KBM-7 (cell line): ENCODE results near the gene TMEM217.
"Not testable (repeated sequence)": the region's sequence is repeated elsewhere in the genome, so short reads cannot be mapped to it uniquely, and the experiment has no call there.

Source experiments
- DNase-seq: peaks from one replicate; pipeline ENCODE4 v3.0.0-alpha.2; 2015
- in situ Hi-C: fragments of 300-500 bp; cut with MboI; formaldehyde crosslinking; loops from 2 replicates; pipeline ENCODE4 v1.14.3; 2020; ENCODE audit warnings: low sequenced_read_pairs, low pct_unique_long_range_greater_than_20kb, mixed read lengths

TMEM217 gene

DNA sequence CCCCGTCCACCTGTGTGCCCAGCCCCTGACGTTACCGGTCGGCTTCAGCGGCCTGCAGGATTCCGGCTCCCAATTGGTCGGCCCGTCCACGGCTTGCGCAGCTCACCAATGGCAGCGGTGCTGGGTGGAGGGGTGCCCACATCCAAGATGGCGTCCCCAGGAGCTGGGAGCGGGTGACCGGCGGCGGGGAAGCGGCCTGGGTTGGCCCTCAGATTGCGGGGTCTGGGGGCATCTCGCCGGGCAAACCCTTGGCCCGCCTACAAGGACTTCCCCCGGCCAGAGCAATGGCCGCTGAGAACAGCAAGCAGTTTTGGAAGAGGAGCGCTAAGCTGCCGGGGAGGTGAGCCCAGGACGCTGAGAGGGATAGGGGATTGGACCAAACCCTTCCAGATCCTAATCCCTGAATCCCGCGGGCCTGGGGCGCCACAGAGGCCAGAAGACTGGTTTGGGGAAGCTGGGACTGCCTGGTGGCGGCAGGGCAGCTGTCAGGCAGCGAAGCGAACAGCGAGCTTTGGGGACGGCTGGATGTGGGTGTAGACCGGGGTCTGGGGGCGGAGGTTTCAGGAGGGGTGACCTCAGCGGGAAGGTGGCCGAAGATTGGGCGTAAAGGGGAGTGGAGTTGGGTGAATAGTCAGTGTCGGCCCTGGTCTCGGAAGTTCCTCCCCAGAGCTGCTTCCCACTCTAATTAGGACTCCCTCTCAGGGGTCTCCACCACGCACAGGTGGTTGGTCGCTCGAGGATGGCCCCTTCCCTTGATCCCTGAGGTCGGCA lies at the start of gene TMEM217, which contains the start of gene TBC1D22B:
Gene TMEM217 (minus strand): TSS at position 511 of the 771 bp plus-strand sequence. CDS start 39,114 bp downstream, outside the sequence.
Gene TBC1D22B (plus strand): TSS at position 139 of the 771 bp plus-strand sequence. CDS start 146 bp downstream, at position 285.
- in situ Hi-C loops: no loop called here
- peak; percentile 93 for DNase-seq

DNA sequence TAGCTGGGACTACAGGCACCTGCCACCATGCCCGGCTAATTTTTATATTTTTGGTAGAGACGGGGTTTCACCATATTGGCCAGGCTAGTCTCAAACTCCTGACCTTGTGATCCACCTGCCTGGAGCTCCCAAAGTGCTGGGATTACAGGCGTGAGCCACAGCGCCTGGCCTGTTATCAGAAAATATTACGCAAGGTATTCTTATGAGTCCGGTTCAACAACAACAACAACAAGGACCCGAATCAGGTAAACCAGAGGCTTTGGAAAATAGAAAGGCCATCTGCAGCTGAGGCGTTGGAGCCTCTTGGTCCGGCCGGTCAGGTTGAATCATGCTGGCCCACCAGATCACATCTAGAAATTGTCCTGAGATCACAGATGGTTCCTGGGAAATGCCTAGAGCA lies 49.5 kb upstream of the TMEM217 start:
- in situ Hi-C loops, DNase-seq: not testable (repeated sequence)

DNA sequence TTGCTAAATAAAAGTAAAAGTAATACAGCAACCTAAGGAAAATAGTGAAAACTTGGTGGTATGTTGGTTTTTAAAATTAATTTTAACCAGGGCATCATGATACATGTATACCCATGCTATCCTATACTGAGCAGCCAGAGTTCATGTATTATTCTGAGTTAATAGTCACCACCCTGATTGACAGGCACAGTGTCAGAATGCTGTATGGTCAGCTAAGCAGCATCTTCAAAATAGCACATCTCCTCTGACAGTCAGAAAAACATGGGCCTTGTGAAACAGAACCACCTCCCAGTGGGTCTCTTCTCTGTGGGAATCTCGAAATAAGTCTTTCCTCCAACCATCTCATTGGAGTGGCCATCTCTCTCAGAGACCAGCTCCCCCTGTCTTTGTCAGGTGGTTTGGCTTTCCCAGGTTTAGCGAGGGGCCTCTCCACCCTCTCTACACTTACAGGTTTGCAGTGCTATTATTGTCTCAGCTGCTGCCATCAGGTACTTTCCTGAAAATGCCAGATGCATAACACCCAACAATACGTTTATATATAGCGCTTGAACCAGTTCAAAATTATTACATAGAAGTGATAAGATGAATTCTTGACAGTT lies 48.8 kb upstream of the TMEM217 start:
- in situ Hi-C loops: no loop called here
- DNase-seq: no peak

DNA sequence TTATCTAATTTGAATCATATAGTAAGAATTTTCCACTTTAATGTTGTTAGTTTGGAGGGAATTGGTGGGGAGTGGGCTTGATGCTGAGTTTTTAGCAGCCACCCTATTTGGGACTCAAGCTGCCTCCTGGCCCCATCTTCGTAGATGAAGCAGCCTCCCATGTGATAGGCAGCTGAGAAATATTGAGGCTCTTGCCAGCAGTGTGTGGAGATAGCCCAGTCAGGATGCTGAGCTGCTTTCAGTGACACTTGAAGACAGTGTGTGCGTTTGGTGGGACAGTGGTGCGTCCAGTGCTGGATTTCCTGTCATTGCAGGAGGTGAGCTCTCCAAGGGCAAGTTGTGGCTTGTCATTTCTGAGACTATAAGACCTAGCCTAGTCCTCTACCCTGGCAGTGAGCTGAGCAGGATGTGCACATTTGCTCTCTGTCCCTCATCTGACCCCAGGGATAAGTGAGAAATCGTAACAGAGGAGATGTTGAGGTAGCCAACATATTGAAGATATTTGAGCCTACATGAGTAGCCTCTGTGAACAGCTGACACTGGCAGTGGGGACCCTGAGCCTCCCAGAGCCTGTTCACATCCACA lies 48.0 kb upstream of the TMEM217 start:
- in situ Hi-C loops: no loop called here
- DNase-seq: no peak

DNA sequence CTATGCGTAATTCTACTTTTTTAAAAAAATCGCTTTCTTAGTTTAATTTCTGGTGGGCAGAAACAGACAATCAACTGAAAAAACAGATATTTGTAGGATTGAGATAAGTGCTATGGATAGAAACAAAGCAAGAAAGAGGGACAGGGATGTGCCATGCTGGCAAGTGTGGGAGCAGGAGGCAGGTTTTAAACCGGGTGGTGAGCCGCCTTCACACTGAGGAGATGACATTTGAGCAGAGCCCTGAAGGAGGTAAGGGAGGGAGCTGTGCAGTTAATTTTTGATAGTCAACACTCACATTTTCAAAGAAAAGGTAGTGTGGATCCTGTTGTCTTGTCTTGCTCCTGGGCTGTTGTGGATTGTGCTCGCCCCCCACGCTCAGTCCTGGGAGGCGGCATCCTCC lies 46.8 kb upstream of the TMEM217 start:
- in situ Hi-C loops: no loop called here
- no peak for DNase-seq

DNA sequence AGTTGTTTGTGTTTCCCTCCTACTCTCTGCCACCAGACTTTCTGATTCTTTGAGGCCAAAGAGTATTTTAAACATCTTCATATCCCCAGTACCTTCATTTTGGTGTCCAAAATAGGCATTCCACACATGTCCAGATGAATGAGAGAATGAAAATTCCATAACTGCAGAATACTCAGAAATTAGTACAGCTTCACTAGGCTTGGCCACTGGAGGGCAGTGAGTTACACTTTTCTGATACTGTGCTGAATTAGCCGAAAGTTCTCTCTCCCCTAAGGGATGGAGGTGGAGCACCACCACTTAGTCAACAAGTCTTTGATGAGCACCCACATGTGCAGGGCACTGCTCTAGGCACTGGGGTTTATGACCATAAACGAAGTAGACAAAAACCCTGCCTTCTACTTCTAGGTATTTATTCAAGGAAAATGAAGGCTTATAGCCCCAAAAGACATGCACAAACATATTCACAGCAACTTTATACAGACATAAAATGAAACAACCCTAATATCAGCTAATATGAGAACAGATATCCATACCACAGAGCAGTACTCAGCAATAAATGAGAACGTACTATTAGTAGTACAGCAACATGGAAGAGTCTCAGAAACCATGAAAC lies 46.1 kb upstream of the TMEM217 start:
- no peak for DNase-seq
- in situ Hi-C loops: no loop called here

DNA sequence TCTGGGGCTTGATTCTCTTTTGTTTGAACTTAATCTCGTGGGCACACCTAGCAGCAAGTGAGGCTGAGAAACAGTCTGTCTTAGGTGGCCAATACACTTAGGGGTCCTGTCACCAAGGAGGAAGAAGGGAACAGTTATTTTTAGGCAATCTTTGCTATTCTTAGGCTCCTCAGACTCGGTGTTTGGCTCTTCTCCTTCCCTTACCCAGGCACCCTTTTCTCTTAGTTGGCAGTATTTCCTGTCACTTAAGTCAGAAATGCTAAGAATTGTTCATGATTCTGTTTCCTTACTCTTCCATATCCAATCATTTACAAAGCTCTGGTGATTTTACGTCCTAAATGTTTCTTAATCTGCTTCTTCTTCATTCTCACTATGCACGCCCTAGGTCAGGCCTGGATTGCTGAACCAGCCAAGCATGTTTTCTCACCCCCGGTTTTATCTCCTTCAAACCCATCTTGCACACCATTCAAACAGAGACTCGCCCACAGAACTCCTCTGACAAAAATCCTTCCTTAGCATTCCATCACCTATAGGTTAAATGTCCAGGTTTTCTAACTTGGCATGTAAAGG lies 45.2 kb upstream of the TMEM217 start:
- in situ Hi-C loops: no loop called here
- no peak for DNase-seq

DNA sequence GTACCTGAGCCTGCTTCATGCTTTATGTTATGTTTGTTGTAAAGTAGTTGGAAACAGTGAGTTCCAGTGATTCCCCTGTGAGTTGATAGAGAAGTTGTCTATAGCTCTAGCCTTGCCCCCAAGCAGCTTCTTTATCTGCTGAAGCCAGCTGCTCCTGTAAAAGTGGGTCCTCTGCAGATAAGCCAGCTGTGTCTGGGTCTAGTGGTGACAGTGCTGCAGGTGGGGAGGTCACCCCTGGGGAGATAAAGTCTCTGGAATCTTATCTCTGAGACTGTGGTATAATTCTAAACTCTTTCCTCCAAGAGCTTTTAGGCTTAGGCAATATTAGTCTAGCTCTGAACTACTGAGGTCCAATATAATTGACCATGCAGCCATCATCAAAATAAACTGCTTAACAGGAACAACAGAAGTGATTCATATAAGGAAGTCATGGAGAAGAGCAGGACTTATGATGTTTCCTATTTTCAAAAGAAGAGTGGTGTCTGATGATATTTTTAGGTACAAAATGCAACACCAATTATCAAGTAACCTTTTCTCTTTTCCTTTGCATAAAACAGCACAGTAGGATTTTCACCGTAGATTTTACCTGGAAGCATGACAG lies 44.2 kb upstream of the TMEM217 start:
- DNase-seq: no peak
- in situ Hi-C loops: no loop called here

DNA sequence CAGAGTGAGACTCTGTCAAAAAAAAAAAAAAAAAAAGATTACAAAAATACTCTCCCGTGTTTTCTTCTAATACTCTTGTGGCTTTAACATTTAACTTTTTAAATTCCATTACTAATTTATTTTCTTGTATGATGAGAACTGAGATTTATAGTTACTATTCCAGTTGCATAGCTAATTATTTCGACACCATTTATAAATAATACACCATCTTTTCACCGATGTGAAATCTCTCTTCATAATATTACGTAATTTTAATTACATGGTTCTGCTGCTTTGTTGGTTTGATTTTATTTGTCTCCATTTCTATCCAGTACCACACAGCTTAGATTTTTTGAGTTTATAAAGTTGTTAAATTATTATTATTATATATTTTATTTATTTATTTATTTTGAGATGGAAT lies 42.0 kb upstream of the TMEM217 start:
- in situ Hi-C loops: no loop called here
- no peak for DNase-seq

DNA sequence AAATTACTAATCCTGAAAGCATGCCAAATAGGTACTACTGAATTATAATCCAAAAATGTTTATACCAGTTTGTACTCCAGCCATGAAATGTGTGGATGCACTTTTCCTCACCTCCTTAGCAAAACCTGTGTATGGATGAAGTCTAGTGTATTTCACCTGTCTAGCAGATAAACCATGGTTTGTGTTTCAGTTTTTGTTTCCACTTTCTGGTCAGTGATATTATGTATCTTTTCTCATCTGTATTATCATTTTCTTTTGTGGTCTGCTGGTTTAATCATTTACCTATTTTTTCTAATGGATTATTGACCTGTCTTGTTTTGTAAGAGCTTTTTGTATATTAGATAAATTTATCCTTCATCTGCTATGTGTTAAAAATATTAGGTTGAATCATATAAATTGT lies 41.0 kb upstream of the TMEM217 start:
- DNase-seq: no peak
- in situ Hi-C loops: no loop called here

DNA sequence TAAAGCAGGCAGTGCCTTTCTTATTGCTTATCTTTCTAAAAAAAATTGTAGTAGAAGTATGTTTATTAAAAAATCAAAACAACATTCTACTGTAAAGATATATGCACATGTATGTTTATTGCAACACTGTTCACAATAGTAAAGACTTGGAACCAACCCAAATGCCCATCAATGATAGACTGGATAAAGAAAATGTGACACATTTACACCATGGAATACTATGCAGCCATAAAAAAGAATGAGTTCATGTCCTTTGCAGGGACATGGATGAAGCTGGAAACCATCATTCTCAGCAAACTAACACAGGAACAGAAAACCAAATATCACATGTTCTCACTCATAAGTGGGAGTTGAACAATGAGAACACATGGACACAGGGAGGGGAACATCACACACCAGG lies 39.7 kb upstream of the TMEM217 start:
- DNase-seq, in situ Hi-C loops: not testable (repeated sequence)

DNA sequence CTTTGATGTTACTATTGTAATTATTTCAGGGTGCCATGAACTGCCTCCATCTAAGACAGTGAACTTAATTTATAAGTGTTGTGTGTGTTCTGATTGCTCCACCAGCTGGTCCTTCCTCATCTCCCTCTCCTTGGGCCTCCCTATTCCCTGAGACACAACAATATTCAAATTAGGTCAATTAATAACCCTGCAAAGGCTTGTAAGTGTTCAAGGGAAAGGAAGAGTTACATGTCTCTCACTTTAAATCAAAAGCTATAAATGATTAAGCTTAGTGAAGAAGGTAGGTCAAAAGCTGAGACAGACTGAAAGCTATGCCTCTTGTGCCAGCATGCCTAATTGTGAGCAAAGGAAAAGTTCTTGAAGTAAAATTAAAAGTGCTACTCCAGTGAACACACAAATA lies 35.5 kb upstream of the TMEM217 start:
- DNase-seq: no peak
- in situ Hi-C loops: no loop called here

DNA sequence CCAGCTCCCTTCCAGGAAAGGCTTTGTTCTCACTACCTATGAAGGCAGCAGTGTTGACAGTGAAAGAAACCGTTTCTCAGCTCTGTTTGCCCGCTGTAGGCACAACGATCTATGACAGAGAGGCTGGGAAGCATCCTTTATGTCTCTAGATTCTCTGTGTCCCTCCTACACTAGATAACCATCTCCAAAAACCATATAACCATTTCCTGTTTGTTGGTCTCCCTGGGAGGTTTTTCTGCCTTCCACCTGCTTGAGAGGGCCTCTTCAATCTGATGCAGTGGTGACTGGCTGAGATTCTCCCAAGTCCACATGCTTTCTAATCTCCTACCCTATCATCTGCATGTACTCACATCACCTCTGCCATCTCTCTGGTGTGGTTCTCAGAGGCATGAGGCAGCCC lies 32.0 kb upstream of the TMEM217 start:
- no peak for DNase-seq
- in situ Hi-C loops: no loop called here

DNA sequence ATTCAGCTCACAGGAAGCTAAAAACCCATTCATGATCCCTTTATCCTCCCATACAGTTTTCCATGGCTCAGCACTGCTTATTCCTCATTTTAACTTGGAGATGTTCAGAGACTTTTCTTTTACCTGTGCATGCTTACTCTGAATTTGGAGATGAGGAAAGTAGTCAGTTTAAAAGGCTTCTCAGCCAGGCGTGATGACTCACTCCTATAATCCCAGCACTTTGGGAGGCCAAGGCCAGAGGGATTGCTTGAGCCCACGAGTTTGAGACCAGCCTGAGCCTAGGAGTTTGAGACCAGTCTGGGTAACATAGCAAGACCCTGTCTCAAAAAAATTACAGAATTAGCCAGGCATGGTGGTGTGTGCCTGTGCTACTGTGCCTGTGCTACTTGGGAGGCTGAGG lies 30.3 kb upstream of the TMEM217 start:
- DNase-seq: no peak
- in situ Hi-C loops: no loop called here

DNA sequence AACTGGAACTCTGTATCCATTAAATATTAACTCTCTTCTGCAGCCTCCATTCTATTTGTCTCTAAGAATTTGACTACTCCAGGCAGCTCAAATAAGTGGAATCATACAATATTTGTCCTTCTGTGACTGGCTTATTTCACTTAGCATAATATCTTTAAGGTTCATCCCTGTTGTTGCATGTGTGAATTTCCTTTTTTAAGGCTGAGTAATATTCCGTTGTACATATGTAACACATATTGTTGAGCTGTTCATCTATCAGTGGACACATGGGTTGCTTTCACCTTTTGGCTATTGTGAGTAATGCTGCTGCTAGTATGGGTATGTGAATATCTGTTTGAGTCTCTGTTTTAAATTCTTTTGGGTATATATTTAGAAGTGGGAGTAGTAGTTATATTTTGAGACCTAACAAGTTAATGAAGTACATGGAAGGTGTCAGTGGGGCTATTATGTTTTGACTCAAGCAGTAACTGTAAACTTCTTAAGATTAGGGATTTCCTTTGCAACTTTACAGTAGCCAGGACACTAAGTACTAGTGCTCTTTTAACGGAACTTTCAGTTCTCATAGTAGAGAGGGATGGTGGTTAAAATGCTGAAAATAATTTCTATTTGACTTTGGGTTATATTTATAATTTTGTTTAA lies 29.7 kb upstream of the TMEM217 start:
- in situ Hi-C loops: no loop called here
- no peak for DNase-seq

DNA sequence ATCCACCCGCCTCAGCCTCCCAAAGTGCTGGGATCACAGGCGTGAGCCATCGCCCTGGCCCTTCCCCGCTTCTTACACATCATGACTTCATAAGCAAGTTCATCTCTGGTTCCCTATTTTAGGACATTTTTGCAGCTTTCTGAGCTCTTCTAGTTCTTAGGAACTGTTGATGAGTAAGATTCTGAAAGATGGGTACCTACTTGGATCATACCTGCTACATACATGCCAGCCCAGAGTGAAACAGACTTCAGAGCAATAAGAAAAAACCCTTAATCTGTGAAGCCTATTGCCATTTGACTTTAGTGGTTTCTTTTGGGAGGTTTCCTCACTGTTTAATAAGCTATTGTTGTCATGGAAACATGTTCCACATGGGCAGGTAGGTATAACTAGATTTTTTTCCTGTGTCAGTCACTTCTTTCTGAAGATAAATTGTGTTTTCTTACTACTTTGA lies 27.9 kb upstream of the TMEM217 start:
- in situ Hi-C loops: no loop called here
- DNase-seq: no peak

DNA sequence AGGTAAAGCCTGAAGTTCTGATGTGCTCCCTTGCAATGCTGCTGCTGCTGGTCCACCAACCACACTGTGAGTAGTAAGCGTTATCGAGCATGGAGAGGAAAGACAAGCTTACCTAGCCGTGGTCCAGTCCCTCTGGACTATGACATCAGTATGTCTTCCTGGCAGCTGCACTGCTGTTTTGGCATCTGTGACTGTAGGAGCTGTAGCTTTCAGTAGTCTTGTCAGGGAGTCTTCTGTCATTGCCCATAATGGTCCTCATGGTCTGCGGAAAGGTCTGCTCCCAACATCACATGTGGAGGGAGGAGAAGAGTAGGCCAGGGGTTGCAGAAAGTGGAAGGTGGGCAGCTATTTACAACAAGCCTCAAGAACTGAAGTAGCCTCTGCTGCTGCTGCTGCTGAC lies 26.8 kb upstream of the TMEM217 start:
- in situ Hi-C loops: no loop called here
- no peak for DNase-seq

DNA sequence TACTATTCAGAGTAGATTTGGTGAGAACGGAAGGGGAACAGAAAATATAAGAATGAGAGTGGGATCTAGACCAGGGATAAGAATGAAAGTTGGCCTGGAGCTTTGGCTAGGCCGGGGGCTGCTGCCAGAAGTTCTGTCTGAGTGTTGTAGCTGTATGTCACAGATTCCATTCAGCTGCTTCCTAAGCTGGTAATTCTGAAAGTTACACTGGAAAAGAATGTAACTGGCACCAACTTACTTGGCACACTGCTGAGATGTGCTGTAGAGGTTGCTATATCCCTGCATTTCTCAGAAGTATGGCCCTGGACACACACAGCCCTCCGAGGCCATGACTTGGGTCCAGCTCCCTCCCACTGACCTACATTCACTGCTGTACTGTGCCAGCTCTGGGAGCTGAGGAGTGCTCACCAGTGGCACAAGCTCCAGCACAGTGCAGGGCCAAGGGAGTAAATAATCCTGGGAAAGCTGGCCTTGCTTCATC lies 25.8 kb upstream of the TMEM217 start:
- no peak for DNase-seq
- in situ Hi-C loops: no loop called here

DNA sequence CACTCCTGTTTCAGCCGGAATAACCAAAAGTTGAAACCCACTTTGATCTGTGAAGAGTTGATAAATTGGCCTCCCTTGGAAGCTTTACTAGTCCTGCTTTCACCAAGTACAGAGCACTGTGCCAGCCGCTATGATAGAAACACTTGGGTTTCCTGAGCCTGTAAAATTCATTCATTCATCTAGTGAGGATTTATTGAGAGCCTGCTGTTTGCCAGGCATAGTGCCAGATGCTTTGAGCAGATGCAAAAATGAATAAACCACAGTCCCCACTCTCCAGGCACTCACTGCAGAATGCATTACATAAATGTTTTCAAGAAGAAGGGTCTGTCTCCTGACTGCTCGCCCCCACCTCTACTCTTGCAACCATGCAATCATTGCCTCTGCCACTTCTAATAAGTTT lies 25.3 kb upstream of the TMEM217 start:
- in situ Hi-C loops: no loop called here
- no peak for DNase-seq
